Stomach smooth muscle (tissue), 2 donors: ENCODE measurements around the gene IGFL2.
"Not testable (repeated sequence)": the region's sequence is repeated elsewhere in the genome, so short reads cannot be mapped to it uniquely, and the experiment has no call there.

Source experiments
- H3K27ac ChIP-seq: one replicate; pipeline ENCODE4 v1.7.0; 2013; ENCODE audit warnings: mild to moderate bottlenecking, low read length, inconsistent platforms
- H3K27me3 ChIP-seq, 2 donors: one replicate each; pipeline ENCODE4 v1.7.0; 2013; ENCODE audit warnings: low read length in 2 of 2; ENCODE audit not compliant: insufficient read depth in 2 of 2, control insufficient read depth in 1 of 2
- H3K36me3 ChIP-seq, 2 donors: one replicate each; pipeline ENCODE4 v1.7.0; 2013; ENCODE audit warnings: low read length in 2 of 2; ENCODE audit not compliant: control insufficient read depth in 2 of 2, insufficient read depth in 2 of 2
- H3K4me1 ChIP-seq: one replicate; pipeline ENCODE4 v1.7.0; 2013; ENCODE audit warnings: low read length; ENCODE audit not compliant: control insufficient read depth, insufficient read depth
- H3K4me3 ChIP-seq, 2 donors: one replicate each; pipeline ENCODE4 v1.7.0; 2013; ENCODE audit warnings: low read length in 2 of 2
- H3K9ac ChIP-seq, 2 donors: one replicate each; pipeline ENCODE4 v1.7.0; 2013; ENCODE audit warnings: low read length in 2 of 2, mild to moderate bottlenecking in 1 of 2
- H3K9me3 ChIP-seq, 2 donors: one replicate each; pipeline ENCODE4 v1.7.0; 2013; ENCODE audit warnings: low read length in 2 of 2; ENCODE audit not compliant: control insufficient read depth in 2 of 2
- donor health status: healthy.
- donor health status: Pancreatic carcinoma.

Gene IGFL2

DNA sequence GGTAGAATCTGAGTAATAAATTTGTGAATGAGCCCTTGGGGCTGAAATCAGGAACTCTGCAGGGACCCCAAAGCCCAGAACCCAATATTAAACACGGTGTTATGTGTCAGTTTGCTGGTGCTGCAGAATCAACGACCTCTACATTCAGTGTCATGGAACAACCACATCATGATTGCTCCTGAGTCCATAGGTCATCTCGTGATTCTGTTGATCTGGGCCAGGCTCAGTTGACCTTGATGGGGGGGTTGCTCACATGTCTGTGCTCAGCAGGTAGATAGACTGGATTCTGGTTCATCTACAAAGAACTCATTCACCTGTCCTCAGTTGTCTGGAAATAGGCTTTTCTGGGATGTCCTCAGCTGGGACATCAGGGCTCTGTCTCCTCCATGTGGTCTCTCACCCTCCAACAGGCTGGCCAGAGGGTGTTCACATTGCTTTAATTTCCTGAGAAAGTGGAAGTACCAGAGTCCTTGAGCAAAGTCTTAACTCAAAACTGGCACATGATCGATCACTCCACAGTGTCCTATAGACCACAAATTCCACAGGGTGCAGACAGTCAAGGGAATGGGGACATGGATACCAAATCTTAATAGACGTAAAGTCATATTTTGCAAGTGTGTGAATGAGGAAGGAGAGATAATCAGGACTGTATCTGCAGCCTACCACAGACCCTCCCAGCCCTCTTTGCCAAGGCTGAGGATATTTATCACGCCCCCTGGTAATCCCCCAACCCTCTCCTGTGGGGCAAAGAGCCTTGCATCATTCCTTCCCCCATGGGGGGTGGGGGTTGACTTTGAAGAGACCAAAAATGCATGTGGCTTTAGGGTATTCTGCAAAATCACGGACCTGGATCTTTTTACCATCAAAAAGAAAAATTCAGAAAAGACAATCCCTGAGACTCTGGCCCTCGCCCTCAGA, 42.2 kb downstream of the IGFL2 start:
- no peak overlapping the region for H3K4me3 ChIP-seq
- H3K27ac ChIP-seq = no peak overlapping the region
- H3K4me1 ChIP-seq = peaks cover 3% of the 10 kb centered on the region
- no peaks in the 10 kb centered on the region for H3K36me3 ChIP-seq
- peaks cover 8 to 16% of the 10 kb centered on the region in 2 donors for H3K27me3 ChIP-seq
- H3K9me3 ChIP-seq = no peaks in the 10 kb centered on the region
- H3K9ac ChIP-seq = no peak overlapping the region

DNA sequence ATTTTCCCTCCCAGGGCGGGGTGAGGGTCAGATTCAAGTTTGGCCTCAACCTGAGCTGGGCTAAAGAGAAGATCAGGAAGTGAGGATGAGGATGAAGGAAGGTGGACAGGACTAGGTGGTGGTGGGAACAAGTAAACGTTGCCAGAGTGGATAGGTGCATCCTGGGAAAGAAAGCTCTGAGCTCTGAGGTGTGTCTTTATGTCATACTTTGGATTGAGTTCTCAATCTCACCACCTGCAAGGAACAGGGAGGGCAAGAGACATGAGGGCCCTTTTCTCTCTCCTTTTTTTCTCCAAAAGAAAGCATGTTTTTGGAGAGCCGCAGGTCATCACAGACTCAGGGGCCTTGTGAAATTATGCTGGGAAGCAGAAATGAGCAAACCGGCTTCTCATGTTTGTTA, 43.3 kb downstream of the IGFL2 start:
- Histone ChIP-seq H3K4me1 (peaks cover 3% of the 10 kb centered on the region), H3K9me3 (no peaks in the 10 kb centered on the region), H3K4me3 (no peak overlapping the region), H3K27me3 (peaks cover 8 to 16% of the 10 kb centered on the region in 2 donors), H3K36me3 (no peaks in the 10 kb centered on the region), H3K27ac (no peak overlapping the region), H3K9ac (no peak overlapping the region)

DNA sequence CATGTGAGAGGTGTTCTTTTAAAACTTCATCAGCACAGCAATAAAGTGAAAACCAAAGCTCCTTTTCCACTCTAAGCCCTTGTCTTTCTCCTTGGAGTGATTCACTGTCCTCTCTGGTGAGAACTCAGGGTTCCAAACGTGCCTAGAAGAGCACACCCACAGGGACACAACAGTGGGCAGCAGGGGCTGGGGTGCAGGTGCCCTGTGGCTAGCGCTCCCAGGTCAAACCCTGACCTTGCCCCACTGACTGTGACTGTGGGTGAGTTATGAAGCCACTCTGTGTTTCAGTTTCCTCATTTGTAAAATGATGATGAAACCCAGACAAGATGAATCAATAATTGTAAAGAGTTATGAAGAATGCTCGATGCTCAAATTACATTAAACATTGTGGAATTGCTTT, 43.9 kb downstream of the IGFL2 start:
- Histone ChIP-seq H3K27ac (no peak overlapping the region), H3K9ac (no peak overlapping the region), H3K27me3 (peaks cover 8 to 19% of the 10 kb centered on the region in 2 donors), H3K4me3 (no peak overlapping the region), H3K36me3 (no peaks in the 10 kb centered on the region), H3K9me3 (no peaks in the 10 kb centered on the region), H3K4me1 (peaks cover 3% of the 10 kb centered on the region)

DNA sequence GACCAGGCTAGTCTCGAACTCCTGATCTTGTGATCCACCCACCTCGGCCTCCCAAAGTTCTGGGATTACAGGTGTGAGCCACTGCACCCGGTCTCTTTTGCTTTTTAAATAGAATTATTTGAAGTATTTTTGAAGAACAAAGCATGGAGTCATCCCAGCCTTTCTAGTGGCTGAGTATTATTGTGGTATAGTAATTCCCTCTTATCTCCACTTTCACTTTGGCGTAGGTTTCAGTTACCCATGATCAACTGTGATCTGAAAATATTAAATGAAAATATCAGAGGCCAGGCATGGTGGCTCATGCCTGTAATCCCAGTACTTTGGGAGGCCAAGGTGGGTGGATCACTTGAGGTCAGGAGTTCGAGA, 44.6 kb downstream of the IGFL2 start:
- not testable (repeated sequence) for H3K4me3 ChIP-seq, H3K9ac ChIP-seq, H3K9me3 ChIP-seq, H3K27ac ChIP-seq, H3K4me1 ChIP-seq, H3K36me3 ChIP-seq
- peaks cover 8 to 19% of the 10 kb centered on the region in 2 donors for H3K27me3 ChIP-seq

DNA sequence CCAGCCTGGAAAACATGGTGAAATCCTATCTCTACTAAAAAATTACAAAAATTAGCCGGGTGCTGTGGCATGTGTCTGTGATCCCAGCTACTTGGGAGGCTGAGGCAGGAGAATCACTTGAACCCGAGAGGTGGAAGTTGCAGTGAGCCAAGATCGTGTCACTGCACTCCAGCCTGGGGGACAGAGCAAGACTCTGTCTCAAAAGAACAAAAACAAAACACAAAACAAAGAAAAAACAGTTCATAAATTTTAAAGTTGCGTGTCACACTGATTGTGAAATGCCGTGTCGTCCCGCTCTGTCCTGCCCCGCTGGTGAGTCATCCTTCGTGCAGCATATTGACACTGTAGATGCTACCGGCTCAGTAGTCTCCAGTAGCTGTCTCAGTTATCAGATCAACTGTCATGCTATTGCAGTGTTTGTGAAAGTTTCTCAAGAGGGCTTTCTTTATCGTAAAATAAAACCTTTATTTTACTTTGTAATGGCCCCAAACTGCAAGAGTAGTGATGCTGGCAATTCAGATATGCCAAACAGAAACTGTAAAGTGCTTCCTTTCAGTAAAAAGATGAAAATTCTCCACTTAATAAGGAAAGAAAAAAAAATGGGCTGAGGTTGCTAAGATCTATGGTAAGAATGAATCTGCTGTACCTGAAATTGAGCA, 45.1 kb downstream of the IGFL2 start:
- no peak overlapping the region for H3K4me3 ChIP-seq
- peaks cover 3% of the 10 kb centered on the region for H3K4me1 ChIP-seq
- no peak overlapping the region for H3K27ac ChIP-seq
- H3K9me3 ChIP-seq = no peaks in the 10 kb centered on the region
- no peaks in the 10 kb centered on the region for H3K36me3 ChIP-seq
- H3K27me3 ChIP-seq = peaks cover 8 to 19% of the 10 kb centered on the region in 2 donors
- no peak overlapping the region for H3K9ac ChIP-seq

DNA sequence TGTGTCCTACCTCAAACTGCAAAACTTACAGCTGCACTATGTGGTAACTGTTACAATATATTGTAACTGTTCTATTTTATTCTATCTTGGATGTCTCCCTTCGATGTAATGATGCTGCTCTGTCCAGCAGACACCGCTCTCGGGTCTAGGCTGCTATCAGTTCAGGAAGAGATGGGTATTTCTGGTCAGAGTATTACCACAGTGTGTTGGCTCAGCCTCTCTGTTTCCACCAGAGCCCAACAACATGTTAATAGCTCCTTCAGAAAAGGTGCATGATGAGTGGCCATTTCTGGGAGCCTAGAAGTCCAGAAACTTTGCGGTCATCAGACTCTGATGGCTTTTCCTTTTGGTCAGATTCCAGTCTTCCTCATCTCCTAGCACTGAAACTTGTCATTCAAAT, 45.6 kb downstream of the IGFL2 start:
- Histone ChIP-seq H3K27ac (no peak overlapping the region), H3K27me3 (peaks cover 5 to 14% of the 10 kb centered on the region in 2 donors), H3K9ac (no peak overlapping the region), H3K4me3 (no peak overlapping the region), H3K9me3 (no peaks in the 10 kb centered on the region), H3K4me1 (peaks cover 3% of the 10 kb centered on the region), H3K36me3 (no peaks in the 10 kb centered on the region)

DNA sequence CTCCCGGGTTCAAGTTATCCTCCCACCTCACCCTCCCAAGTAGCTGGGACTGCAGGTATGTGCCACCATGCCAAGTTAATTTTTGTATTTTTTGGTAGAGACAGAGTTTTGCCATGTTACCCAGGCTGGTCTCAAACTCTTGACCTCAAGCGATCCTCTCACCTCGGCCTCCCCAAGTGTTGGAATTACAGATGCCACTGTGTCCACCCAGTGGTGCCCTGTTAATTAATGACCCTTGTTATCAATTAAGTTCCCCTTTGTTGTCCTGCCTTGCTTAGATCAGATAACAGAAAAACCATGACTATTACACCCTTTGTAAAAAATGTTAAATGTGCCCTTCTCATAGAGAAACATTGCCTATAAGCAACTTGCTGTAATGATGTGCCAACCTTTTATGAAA, 47.1 kb downstream of the IGFL2 start:
- H3K4me3 ChIP-seq = no peak overlapping the region
- no peak overlapping the region for H3K9ac ChIP-seq
- no peaks in the 10 kb centered on the region for H3K36me3 ChIP-seq
- H3K27ac ChIP-seq = no peak overlapping the region
- peaks cover 0 to 9% of the 10 kb centered on the region in 2 donors for H3K27me3 ChIP-seq
- H3K4me1 ChIP-seq = peaks cover 3% of the 10 kb centered on the region
- no peaks in the 10 kb centered on the region for H3K9me3 ChIP-seq

DNA sequence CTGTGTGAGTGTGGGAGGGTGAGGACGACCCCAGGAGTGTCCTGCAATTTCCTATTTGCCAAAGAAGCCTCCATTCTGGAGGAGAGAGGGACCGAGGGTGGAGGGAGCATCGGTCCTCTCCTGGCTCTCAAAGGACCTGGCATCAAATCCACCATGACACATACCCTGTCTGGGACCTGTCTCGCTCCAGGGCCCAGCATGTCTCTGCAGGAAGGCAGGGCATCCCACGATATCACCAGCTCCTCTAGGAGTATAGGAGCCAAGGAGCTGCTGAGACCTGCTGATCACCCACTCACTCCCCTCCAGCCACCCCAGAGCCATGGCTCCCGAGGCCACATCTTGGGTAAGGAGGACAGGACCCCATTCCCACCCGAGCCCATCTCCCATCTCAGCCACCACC, 47.9 kb downstream of the IGFL2 start:
- not testable (repeated sequence) for H3K27ac ChIP-seq, H3K4me3 ChIP-seq, H3K9ac ChIP-seq, H3K9me3 ChIP-seq, H3K36me3 ChIP-seq, H3K27me3 ChIP-seq, H3K4me1 ChIP-seq

DNA sequence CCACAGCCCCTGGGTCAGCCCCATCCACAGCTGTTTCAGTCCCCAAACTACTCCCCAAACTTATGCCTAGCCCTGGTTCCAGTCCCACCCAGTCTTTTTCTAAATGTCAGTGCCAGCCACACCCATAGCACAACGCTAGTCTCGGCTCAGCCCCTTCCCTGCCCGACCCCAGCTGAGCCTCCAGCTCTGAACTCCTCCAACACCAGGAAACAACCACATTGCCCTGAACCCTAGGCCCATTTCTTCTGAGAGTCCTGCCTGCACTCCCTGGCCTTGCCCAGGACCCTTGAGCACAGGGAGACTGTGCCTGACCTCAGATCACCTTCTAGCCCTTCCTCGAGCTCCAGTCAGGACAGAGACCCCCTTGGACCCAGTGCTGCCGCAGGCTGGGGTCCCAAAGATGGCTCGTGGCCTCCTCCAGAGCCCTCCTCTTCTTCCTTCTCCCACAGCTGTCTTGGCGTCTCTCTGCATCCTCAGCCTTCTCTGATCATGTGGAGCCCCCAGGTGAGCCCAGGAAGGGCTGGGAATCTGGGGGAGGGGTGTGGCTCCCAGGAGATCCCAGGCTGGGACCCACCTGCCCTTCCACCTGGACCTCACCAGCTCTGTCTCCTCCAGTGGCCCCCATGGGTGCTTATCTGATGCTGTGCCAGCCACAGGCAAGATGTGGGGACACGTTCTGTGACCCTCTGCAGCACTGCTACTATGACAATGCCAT, 48.5 kb downstream of the IGFL2 start:
- H3K4me1 ChIP-seq = peaks cover 3% of the 10 kb centered on the region
- H3K27me3 ChIP-seq = peaks cover 0 to 4% of the 10 kb centered on the region in 2 donors
- no peak overlapping the region for H3K4me3 ChIP-seq
- no peak overlapping the region for H3K9ac ChIP-seq
- no peaks in the 10 kb centered on the region for H3K36me3 ChIP-seq
- no peak overlapping the region for H3K27ac ChIP-seq
- H3K9me3 ChIP-seq = no peaks in the 10 kb centered on the region

DNA sequence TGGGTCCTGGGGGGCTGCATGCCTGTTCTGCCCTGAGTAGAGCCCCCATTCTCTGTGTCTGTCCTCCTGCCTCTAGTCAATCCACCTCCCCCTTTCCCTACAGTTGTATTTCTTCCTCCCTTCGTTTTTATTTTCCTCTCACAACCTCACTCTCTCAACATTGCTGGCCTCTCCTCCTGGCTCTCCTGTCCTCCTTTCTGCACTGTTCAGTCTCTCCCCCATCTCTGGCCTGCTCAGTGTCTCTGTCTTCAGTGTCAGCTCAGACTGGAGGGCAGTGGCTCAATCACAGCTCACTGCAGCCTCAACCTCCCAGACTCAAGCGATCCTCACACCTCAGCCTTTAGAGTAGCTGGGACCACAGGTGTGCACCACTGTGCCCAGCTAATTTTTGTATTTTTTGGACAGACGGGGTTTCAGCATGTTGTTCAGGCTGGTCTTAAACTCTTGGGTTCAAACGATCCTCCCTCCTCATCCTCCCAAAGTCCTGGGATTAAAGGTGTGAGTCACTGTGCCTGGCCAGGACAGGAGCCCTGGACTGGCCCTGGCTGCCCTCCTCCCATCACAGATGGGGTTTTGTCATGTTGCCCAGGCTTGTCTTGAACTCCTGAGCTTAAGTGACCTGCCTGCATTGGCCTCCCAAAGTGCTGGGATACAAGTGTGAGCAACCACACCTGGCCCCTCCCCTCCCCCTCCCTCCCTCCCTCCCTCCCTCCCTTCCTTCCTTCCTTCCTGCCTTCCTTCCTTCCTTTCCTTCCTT, 49.5 kb downstream of the IGFL2 start:
- Histone ChIP-seq H3K27ac (no peak overlapping the region), H3K9me3 (no peaks in the 10 kb centered on the region), H3K27me3 (peaks cover 0 to 4% of the 10 kb centered on the region in 2 donors), H3K4me3 (no peak overlapping the region), H3K36me3 (no peaks in the 10 kb centered on the region), H3K4me1 (peaks cover 3% of the 10 kb centered on the region), H3K9ac (no peak overlapping the region)
